ENCODE measurements around the gene ARSJ.

DNA sequence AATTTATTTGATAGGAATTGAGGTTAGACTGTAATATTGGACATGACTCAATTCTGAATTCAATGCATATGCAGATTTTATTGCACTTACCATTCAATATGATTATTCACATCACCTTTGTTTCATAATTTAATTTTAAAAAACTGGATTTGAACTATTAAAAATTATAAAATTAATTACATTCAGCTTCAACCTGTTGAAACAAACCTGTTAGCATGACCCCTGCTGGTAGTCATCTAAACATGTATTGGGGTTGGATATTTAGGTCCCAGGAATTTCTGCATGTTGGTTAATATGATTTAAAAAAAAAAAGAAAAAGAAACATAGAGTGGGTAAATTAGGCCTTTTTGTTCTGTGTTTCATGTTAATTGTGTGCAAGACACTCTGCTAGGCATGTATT lies 85.9 kb downstream of the ARSJ start:
- no peak for TF ChIP-seq CTCF (optimal IDR thresholded peaks at IDR 0.05 in 1 of 3, IDR thresholded peaks at IDR 0.05 in 1 of 3, conservative IDR thresholded peaks at IDR 0.05 in 1 of 3; ENCODE audit: extremely low read depth in 1 of 3, insufficient read depth in 2 of 3, low read length in 3 of 3)
- TF ChIP-seq EZH2 (IDR thresholded peaks at IDR 0.05; ENCODE audit: low read length) = no peak

Data from keratinocyte (primary cell).